H9 (cell line): ENCODE data around the gene DNAAF9. TPM values are rescaled to one million over a fixed set of nuclear protein-coding genes. Genes with fewer than 3 reads are reported as not detected.

Experiments used
- DNase-seq: peaks from one replicate; pipeline ENCODE4 v3.0.0-alpha.2; 2017
- H2AFZ ChIP-seq: one replicate; pipeline ENCODE4 v1.6.1; 2013; ENCODE audit warnings: mild to moderate bottlenecking, low read length, control low read depth, moderate library complexity
- H2AK5ac ChIP-seq: 2 replicates; pipeline ENCODE4 v1.6.1; 2013; ENCODE audit warnings: low read length, control low read depth, mixed read lengths; ENCODE audit not compliant: insufficient read length
- H2BK120ac ChIP-seq: one replicate; pipeline ENCODE4 v1.6.1; 2013; ENCODE audit warnings: low read depth, mild to moderate bottlenecking, low read length, control low read depth, inconsistent platforms; ENCODE audit not compliant: poor library complexity, severe bottlenecking
- H2BK12ac ChIP-seq: 2 replicates; pipeline ENCODE4 v1.6.1; 2013; ENCODE audit warnings: low read length, control low read depth, mixed read lengths, low read depth; ENCODE audit not compliant: insufficient read length
- H2BK15ac ChIP-seq: 2 replicates; pipeline ENCODE4 v1.6.1; 2013; ENCODE audit warnings: low read depth, low read length, control low read depth
- H2BK20ac ChIP-seq: one replicate; pipeline ENCODE4 v1.6.1; 2013; ENCODE audit warnings: low read depth, mild to moderate bottlenecking, low read length, control low read depth, inconsistent platforms; ENCODE audit not compliant: poor library complexity, severe bottlenecking
- H2BK5ac ChIP-seq: 2 replicates; pipeline ENCODE4 v1.6.1; 2013; ENCODE audit warnings: low read length, control low read depth, mixed read lengths; ENCODE audit not compliant: insufficient read length
- H3K14ac ChIP-seq: 2 replicates; pipeline ENCODE4 v1.6.1; 2013; ENCODE audit warnings: low read length, control low read depth; ENCODE audit not compliant: insufficient read depth
- H3K18ac ChIP-seq: 2 replicates; pipeline ENCODE4 v1.6.1; 2013; ENCODE audit warnings: low read depth, mild to moderate bottlenecking, mixed read lengths, low read length, control low read depth; ENCODE audit not compliant: insufficient read length
- H3K23ac ChIP-seq: 2 replicates; pipeline ENCODE4 v1.6.1; 2013; ENCODE audit warnings: low read length, control low read depth, mixed read lengths, low read depth; ENCODE audit not compliant: insufficient read length
- H3K23me2 ChIP-seq: 2 replicates; pipeline ENCODE4 v1.6.1; 2013; ENCODE audit warnings: low read depth, mild to moderate bottlenecking, mixed read lengths, low read length, control low read depth; ENCODE audit not compliant: insufficient read length, poor library complexity, severe bottlenecking
- H3K27ac ChIP-seq: 2 replicates; pipeline ENCODE4 v1.5.1; 2013; ENCODE audit warnings: low read length, control low read depth, mixed read lengths, low read depth; ENCODE audit not compliant: insufficient read length
- H3K27me3 ChIP-seq: 2 replicates; pipeline ENCODE4 v1.6.1; 2013; ENCODE audit warnings: low read length, control low read depth, inconsistent platforms; ENCODE audit not compliant: insufficient read depth
- H3K4ac ChIP-seq: 2 replicates; pipeline ENCODE4 v1.6.1; 2013; ENCODE audit warnings: low read depth, mild to moderate bottlenecking, control low read depth, inconsistent platforms, low read length, moderate library complexity
- H3K4me1 ChIP-seq: 2 replicates; pipeline ENCODE4 v1.6.1; 2013; ENCODE audit warnings: low read length, control low read depth, inconsistent platforms; ENCODE audit not compliant: insufficient read depth
- H3K4me2 ChIP-seq: 2 replicates; pipeline ENCODE4 v1.6.1; 2013; ENCODE audit warnings: low read length, control low read depth, mixed read lengths; ENCODE audit not compliant: insufficient read length, insufficient read depth
- H3K56ac ChIP-seq: 2 replicates; pipeline ENCODE4 v1.6.1; 2013; ENCODE audit warnings: low read depth, mild to moderate bottlenecking, mixed read lengths, low read length, control low read depth; ENCODE audit not compliant: insufficient read length
- H3K79me1 ChIP-seq: 2 replicates; pipeline ENCODE4 v1.6.1; 2013; ENCODE audit warnings: low read depth, mild to moderate bottlenecking, moderate library complexity, low read length, control low read depth, inconsistent platforms; ENCODE audit not compliant: insufficient read depth, poor library complexity, severe bottlenecking
- H3K79me2 ChIP-seq: 2 replicates; pipeline ENCODE4 v1.6.1; 2013; ENCODE audit warnings: low read length, control low read depth, inconsistent platforms; ENCODE audit not compliant: insufficient read depth
- H3K9ac ChIP-seq: 2 replicates; pipeline ENCODE4 v1.6.1; 2013; ENCODE audit warnings: low read length, control low read depth, mixed read lengths; ENCODE audit not compliant: insufficient read length; ENCODE audit errors: extremely low read depth
- H3K9me3 ChIP-seq: one replicate; pipeline ENCODE4 v1.6.1; 2013; ENCODE audit warnings: low read depth, low read length, inconsistent platforms; ENCODE audit not compliant: control insufficient read depth
- H3T11ph ChIP-seq: one replicate; pipeline ENCODE4 v1.6.1; 2013; ENCODE audit warnings: mild to moderate bottlenecking, low read length, control low read depth, inconsistent platforms
- H4K20me1 ChIP-seq: one replicate; pipeline ENCODE4 v1.6.1; 2013; ENCODE audit not compliant: control insufficient read depth, insufficient read length, insufficient read depth
- H4K5ac ChIP-seq: 2 replicates; pipeline ENCODE4 v1.6.1; 2013; ENCODE audit warnings: low read depth, mild to moderate bottlenecking, mixed read lengths, low read length, control low read depth; ENCODE audit not compliant: insufficient read length
- H4K8ac ChIP-seq: replicated peaks from 2 replicates; pipeline ENCODE4 v1.6.1; 2013; ENCODE audit warnings: low read length, control low read depth, mixed read lengths, low read depth; ENCODE audit not compliant: insufficient read length
- H4K91ac ChIP-seq: 2 replicates; pipeline ENCODE4 v1.6.1; 2013; ENCODE audit warnings: low read depth, mild to moderate bottlenecking, moderate library complexity, mixed read lengths, low read length, control low read depth; ENCODE audit not compliant: insufficient read length
- H3K27ac Mint-ChIP-seq, 3 experiments: 2 replicates in 2 of 3; 3 replicates in 1 of 3; pipeline ENCODE4 v1.8.0; 2020 to 2021; ENCODE audit warnings: mixed read lengths in 3 of 3, mild to moderate bottlenecking in 1 of 3, moderate library complexity in 1 of 3
- H3K27me3 Mint-ChIP-seq: 2 replicates; pipeline ENCODE4 v1.8.0; 2021; ENCODE audit warnings: low read depth, mild to moderate bottlenecking, moderate library complexity, mixed read lengths
- H3K36me3 Mint-ChIP-seq, 3 experiments: 2 replicates in 2 of 3; 3 replicates in 1 of 3; pipeline ENCODE4 v1.8.0; 2020 to 2021; ENCODE audit warnings: low read depth in 3 of 3, mixed read lengths in 3 of 3; ENCODE audit not compliant: insufficient read depth in 1 of 3
- H3K4me1 Mint-ChIP-seq, 2 experiments: 2 replicates each; pipeline ENCODE4 v1.8.0; 2020; ENCODE audit warnings: mixed read lengths in 2 of 2
- H3K4me3 Mint-ChIP-seq, 2 experiments: 2 replicates in 1 of 2; 3 replicates in 1 of 2; pipeline ENCODE4 v1.8.0; 2020 to 2021; ENCODE audit warnings: mild to moderate bottlenecking in 2 of 2, mixed read lengths in 2 of 2, moderate library complexity in 1 of 2
- H3K9me3 Mint-ChIP-seq, 2 experiments: 2 replicates in 1 of 2; 3 replicates in 1 of 2; pipeline ENCODE4 v1.8.0; 2020; ENCODE audit warnings: mild to moderate bottlenecking in 2 of 2, mixed read lengths in 2 of 2, moderate library complexity in 1 of 2
- WGBS: extraction: QIAGEN DNeasy Blood & Tissue Kit; methylation state at CpG from one replicate; pipeline ENCODE4 v1.1.7; 2013; ENCODE audit warnings: missing lambda C conversion rate, low lambda C conversion rate, mixed read lengths; ENCODE audit not compliant: insufficient read length; ENCODE audit errors: extremely low coverage; 5-methylcytosine and 5-hydroxymethylcytosine counted together
- total RNA-seq: library from RNA; stranded (reverse); gene quantifications from 2 replicates; pipeline ENCODE4 v1.2.1, GENCODE V29; 2021
- TF ChIP-seq, protein P1 (sequence below): fragments of 200-600 bp; sonication (generic); conservative IDR thresholded peaks from 3 replicates; pipeline ENCODE4 v1.8.0; 2021; ENCODE audit warnings: antibody characterized with exemption, mild to moderate bottlenecking

The DNAAF9 gene
- total RNA-seq, 1 experiment from 2014 or later, result 5.5 TPM

DNA sequence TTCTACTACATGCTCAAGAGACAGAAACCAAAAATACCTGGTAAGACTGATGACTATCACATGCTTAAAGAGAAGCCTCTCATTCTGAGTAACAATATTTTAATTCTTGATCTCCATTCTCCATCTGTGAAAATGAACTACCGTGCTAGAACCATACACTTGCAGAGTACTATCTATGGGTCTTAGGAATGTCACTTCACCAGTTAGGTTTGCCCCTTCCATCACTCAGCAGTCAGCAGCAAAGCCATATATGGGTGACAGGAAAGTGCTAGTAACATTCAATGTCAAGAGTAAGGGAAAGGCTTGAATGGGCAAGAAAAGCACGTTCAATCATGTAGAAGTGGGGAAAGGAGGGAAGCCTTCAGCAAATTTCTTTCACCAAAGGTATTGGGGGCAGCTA, 2.3 kb downstream of the DNAAF9 start:
- H3K27ac Mint-ChIP-seq, result no peak overlapping the region
- no CpG with 5 or more reads among the region's 2 CpGs for WGBS
- no peak overlapping the region for H4K5ac ChIP-seq
- H3K14ac ChIP-seq, result no peak overlapping the region
- H3K4ac ChIP-seq, result no peak overlapping the region
- H3K4me2 ChIP-seq, result no peak overlapping the region
- DNase-seq, result no peak
- H4K20me1 ChIP-seq, result no peaks in the 10 kb centered on the region
- no peak overlapping the region for H3K56ac ChIP-seq
- H3K4me1 ChIP-seq, result no peaks in the 10 kb centered on the region
- no peak overlapping the region for H2AK5ac ChIP-seq
- H2AFZ ChIP-seq, result no peak overlapping the region
- H3K4me3 Mint-ChIP-seq, result no peak overlapping the region
- H2BK120ac ChIP-seq, result no peak overlapping the region
- H3K9me3 Mint-ChIP-seq, result no peaks in the 10 kb centered on the region; a peak in 1 of 5 replicates
- H3K27ac ChIP-seq, result no peak overlapping the region
- H3K9ac ChIP-seq, result no peak overlapping the region
- no peak overlapping the region for H4K91ac ChIP-seq
- H3K9me3 ChIP-seq, result no peaks in the 10 kb centered on the region
- no peak overlapping the region for H2BK15ac ChIP-seq
- peaks cover 19% of the 10 kb centered on the region for H3K27me3 Mint-ChIP-seq
- peaks cover 1% of the 10 kb centered on the region; the same call in 1 of the 2 replicates for H3K79me2 ChIP-seq
- peaks cover 15 to 25% of the 10 kb centered on the region in 2 experiments for H3K4me1 Mint-ChIP-seq
- TF ChIP-seq, protein P1, sequence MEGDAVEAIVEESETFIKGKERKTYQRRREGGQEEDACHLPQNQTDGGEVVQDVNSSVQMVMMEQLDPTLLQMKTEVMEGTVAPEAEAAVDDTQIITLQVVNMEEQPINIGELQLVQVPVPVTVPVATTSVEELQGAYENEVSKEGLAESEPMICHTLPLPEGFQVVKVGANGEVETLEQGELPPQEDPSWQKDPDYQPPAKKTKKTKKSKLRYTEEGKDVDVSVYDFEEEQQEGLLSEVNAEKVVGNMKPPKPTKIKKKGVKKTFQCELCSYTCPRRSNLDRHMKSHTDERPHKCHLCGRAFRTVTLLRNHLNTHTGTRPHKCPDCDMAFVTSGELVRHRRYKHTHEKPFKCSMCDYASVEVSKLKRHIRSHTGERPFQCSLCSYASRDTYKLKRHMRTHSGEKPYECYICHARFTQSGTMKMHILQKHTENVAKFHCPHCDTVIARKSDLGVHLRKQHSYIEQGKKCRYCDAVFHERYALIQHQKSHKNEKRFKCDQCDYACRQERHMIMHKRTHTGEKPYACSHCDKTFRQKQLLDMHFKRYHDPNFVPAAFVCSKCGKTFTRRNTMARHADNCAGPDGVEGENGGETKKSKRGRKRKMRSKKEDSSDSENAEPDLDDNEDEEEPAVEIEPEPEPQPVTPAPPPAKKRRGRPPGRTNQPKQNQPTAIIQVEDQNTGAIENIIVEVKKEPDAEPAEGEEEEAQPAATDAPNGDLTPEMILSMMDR, result no peak
- no peak overlapping the region for H3K23ac ChIP-seq
- no peaks in the 10 kb centered on the region for H3K27me3 ChIP-seq
- no peak overlapping the region for H2BK5ac ChIP-seq
- no peak overlapping the region for H3T11ph ChIP-seq
- H2BK20ac ChIP-seq, result no peak overlapping the region
- H3K18ac ChIP-seq, result no peak overlapping the region
- H3K36me3 Mint-ChIP-seq, result no peaks in the 10 kb centered on the region; a peak in 1 of 7 replicates
- H4K8ac ChIP-seq, result no peak overlapping the region
- no peaks in the 10 kb centered on the region for H3K79me1 ChIP-seq
- H2BK12ac ChIP-seq, result no peak overlapping the region
- peaks cover 9% of the 10 kb centered on the region for H3K23me2 ChIP-seq
